NK-92 (cell line): ENCODE measurements around the gene SBF2.

Source experiments
- DNase-seq: peaks from one replicate; lab custom pipeline; 2025; ENCODE audit not compliant: unreplicated experiment; lab: John Stamatoyannopoulos, UW

SBF2 gene

DNA sequence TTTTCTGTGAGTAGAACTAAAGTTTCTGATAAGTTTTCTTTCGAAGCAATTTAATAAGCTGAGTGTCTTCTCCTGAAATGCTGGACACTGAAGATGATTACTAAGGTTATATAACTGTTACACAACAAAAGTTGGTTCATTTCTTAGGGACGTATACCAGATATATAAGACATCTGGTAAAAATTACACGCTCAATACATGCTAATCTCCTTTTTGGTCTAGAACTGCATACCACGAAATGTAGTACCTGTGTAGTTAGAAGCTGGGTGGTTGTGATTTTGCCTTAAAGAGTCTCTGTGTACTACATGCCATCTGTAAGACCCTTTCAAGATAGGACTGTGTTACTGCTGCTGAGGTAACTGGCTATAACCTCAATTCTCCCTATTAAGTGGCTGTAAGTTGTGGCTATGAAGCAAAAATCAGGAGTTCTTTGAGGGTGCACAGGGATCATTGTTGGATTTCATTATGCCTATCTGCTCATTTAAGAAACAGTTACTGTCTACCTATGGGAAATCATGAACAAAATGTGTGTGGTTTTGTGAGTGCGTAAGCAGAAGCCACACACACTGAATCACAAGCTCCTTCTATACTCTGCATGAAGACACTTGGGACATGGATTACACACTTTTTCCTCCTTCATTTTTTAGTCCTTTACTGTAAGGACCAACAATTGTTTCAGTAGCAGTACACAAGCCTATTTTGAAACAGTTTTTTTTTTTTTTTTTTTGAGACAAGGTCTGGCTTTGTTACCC is 434.3 kb downstream of the SBF2 start:
- no peak for DNase-seq

DNA sequence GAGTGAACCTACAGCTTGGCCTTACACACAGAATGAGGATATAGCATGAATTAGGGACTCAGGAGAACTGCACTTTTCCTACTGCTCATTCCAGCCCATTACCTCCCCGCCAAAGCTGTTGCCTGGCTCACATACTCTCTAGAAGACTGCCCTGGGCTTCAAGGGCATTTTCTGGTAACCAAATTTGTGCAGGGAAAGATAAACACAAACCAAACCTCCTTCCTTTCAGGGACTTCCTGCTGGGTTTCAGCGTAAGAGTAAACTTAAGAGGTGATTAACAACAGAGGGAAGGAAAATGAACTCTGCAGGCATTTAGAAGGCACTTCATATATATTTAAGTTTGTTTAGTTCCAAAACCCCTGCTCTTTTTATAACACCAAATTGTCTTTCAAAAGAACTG is 435.2 kb downstream of the SBF2 start:
- DNase-seq: no peak

DNA sequence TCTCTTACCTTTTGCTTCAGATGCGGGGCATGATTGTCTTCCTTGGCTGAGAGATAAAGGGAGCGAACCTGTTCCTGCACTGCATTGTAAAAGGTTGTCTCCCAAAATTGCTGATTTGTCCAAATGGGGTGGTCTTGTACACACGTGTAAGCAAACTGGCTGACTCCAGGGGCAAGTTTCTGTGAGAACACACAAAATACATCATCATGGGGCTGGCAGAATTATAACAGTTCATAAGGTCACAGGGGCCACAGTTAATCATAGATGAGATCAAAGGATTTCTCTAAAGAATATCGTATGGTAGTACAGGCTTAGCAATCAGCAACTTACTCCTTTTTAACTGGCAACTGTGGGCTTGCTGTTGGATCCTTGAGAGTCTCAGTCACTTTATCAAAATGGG is 435.8 kb downstream of the SBF2 start:
- DNase-seq: no peak

DNA sequence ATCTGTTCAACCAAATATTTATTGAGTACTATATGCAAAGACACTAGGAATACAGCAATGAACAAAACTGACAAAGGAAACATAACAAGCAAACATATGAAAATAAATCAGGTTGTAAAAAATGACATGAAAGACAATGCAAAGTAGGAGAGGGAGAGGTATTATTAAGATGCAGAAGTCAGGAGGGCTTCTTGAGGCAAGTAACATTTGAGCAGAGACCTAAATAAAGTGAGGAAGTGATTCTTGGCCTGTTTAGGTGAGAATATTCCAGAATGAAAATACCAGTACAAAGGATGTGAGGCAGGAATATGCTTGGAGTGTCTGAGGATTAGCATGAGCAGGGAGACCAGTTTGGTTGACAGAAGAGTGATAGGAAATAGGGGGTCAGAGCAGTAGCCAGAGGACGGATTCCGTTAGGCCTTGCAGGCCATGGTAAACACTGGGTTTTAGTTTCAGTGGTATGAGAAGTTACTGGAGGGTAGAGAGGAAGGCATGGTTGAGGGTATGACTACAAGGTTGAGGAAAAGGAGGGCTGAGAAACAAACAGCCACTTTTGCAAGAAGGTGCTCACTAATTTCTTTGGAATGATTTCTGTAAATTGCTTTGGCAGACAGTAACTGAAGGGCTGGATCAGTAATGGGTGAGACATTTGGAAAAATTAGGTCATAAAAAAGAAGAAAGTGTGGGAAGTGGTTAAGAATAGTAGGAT is 438.3 kb downstream of the SBF2 start:
- DNase-seq: no peak

DNA sequence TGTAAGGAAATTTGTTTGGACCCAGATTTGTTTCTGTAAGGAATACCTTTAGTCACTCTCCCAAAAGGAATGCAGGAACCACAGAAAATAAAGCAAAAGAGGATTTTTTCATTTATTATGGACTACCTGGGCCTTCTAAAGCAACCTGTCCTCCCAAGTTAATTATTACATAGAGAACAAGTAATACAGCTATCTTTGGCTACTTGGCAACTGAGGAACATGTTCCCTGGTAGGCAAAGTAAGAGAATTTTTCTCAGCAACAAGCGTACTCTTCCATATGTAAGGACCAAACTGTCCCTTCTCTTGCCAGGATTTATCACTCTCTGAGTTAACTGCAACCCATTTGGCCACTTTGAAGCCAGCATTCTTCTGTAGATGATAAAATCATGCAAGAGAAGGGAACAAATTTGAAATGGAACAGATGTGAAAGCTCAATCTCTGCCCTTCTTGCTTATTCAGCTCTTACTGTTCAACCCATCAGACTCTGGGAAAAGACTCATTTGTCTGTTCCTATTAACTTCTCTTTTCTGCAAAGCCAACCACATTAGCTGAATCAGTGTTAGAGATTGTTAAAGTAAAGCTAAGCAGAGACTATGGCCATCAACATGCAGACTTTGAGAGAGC is 440.0 kb downstream of the SBF2 start:
- no peak for DNase-seq

DNA sequence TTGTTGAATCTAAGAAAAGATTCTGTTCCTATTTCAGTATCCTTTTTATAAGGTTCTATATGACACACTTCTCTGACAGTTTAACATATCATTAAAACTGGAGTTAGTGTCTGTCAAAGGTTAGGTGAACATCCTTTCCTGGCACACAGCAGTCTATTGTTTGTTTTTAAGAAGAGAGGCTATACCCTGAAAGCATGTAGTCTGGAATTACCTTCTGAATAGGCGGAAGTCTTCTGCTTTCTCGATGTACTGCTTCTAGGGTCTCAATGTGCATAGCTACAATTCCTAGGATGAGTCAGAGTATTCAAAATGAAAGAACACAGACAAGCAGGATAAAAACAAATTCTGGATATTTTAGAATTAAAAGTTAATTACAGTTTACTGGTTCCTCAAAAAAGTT is 441.6 kb downstream of the SBF2 start:
- no peak for DNase-seq

DNA sequence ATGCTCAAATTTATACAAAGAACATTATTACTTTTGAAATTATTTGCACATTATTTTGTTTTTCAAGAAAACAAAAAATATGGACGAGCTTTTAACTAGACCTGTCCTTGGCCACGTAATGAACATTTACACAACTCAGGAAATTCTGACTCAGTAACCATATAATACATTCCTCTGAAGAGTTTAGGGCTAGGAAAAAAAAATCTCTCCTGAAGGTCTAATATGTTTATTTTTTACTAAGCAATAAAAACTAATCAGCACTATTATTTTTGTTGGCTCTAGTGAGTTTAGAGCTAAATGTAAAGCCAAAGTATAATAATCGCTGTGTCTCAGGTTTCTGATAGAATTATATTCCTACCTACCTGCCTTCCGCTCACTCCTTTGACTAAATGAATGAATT is 442.7 kb downstream of the SBF2 start:
- DNase-seq: no peak

DNA sequence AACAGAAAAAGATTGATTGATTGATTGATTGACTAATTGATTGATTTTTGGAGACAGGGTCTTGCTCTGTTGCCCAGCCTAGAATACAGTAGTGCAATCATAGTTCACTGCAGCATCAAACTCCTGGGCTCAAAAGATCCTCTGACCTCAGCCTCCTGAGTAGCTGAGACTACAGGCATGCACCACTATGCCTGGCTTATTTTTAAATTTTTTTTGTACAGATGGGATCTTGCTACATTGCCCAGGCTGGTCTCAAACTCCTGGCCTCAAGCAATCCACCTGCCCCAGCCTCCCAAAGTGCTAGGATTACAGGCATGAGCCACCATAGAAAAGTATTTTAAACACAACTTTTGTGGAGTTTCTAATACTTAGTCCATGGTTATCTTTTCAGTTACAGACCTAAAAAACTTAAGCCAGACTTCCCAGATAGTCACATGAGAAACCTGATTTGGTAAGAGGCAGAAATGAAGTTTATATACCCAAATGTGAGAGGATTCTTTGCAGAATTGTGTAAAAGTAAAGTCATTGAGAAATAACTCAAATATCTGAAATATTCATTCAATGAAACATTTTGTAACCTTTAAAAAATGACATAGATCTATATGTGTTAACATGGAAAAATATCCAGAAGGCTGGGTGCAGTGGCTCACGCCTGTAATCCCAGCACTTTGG is 443.7 kb downstream of the SBF2 start:
- no peak for DNase-seq

DNA sequence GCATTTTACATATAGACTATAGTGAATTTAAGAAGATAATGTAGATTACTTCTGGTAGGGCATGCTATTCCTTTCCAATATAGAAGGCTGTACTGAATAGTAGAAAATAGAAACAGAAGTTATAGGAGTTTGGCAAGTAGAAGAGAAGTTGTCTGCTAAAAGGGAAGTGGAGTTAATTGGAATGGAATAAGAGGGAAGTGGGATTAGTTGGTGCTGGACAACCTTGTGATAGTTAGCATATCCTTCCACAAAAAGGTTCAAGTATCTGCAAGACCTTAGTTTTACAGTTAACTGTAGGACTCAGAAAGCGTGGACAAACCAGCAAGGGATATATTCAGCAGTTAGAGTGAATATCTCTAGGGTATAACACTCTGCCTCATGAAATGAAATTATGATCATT is 444.6 kb downstream of the SBF2 start:
- no peak for DNase-seq

DNA sequence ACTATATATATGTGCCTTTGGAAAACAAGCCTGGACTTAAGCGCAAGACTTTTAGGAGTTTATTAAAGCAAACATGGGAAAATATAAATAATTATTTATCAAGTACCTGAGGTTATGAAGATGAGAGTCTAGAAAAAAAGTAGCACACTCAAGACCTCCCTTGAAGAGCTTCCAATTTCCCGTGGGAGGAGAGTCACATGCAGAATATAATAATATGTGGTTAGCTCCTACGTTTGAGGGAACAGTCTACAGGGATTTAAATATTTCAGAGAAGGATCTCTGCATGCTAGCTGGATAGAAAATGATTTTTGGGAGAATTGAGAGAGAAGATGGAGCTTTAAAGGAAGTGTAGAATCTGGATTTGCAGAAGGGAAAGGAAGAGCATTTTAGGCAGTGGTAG is 446.4 kb downstream of the SBF2 start:
- DNase-seq: no peak

DNA sequence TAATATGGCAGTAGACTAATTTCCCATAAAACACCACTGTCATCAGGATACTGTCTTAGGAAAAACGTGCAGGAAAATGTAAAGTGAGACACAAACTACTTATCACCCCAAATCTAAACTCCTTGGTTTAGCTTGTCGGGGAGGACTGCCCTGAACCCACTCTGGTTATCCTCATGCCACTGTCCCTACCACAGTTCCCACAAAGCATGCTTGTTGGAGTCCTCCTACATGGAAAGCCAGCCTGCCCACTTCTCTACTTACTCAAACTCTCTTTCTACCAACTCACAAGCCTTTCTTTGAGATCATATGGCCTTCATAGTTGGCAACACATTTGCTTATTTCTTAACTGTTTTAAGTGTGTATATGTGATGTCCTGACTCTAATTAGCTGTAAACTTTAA is 451.1 kb downstream of the SBF2 start:
- DNase-seq: no peak

DNA sequence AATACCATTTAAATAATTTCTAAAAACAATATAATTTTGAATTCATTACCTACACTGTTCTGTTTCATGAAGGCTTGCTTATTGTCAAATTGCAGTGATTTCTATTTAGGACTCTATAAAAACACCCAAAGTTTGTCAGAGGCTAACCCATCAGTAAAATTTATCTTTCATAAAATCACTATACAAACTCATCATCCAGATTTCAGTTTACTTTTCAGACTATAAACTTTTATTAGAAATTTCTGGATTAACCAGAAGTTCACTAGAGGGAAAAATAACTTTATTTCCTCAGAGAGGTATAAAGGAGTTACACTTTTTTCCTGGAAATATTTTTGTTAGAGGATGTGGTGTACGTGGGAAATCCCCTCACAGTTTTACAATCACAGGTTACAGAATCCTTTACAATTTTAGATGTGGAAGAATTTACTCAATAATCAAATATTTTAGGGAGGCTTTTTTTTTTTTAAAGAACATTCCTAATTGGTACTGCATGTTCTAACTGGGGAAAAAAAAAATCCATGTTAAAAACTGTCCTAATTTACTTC is 453.5 kb downstream of the SBF2 start:
- no peak for DNase-seq

DNA sequence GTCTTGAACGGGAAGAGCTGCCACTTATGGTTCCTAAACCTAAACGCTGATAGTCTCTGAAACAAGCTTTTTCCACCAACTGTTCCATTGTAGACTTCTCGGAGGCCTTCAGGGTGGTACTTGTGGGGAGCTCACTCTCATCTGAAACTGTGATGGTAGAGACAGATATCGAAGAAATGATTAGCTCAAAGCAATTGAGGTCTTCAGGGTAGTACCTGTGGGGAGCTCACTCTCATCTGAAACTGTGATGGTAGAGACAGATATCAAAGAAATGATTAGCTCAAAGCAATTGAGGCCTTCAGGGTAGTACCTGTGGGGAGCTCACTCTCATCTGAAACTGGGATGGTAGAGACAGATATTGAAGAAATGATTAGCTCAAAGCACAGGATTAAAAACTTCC is 454.5 kb downstream of the SBF2 start:
- DNase-seq: no peak

DNA sequence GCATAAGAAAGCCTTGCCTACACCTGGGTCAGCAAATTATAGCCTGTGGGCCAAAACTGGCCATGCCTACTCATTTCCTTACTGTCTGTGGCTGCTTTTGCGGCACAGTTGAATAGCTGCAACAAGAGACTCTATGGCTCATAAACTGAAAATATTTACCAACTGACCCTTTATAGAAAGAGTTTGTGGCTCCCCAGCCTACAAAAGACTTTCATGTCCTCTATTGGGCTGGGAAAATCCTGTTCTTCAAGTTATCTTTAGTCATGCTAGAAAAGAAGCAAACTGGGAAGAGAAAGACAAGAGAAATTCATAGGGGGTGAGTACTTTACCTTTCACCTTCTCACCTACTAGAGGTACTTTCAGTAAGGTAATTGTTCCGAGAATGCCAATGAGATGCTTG is 455.1 kb downstream of the SBF2 start:
- no peak for DNase-seq

DNA sequence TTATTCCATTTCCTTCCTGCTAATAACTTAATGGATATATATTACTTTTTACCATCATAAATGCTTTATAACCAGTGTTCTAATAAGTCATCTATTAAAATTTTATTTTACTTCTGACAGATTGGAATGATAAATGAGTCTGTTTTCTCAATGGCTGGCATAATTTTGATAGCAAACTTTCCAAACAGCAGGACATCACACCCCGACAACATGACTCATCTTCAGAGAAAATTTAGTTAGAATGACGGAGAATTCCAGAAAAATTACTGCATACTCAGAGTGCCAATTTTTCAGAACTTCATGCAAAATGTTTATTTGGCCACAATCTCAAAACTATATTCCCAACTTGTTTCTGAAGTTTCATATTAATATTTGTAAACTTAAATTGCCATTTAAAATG is 455.8 kb downstream of the SBF2 start:
- DNase-seq: no peak

DNA sequence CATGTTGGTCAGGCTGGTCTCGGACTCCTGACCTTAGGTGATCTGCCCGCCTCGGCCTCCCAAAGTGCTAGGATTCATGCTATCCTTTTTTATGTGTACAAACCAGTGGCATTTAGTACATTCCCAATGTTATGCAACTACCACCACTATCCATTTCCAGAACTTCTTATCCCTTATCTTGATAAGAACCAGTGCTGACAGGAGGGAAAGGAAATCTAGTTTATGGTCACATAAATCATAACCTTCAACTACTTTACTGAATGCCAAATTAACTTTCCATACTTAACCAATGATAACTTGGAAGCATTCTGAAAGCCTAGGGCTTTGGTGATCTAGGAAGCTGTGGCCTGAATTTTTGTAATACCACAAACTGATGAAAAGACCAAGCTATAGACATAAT is 459.7 kb downstream of the SBF2 start:
- no peak for DNase-seq

DNA sequence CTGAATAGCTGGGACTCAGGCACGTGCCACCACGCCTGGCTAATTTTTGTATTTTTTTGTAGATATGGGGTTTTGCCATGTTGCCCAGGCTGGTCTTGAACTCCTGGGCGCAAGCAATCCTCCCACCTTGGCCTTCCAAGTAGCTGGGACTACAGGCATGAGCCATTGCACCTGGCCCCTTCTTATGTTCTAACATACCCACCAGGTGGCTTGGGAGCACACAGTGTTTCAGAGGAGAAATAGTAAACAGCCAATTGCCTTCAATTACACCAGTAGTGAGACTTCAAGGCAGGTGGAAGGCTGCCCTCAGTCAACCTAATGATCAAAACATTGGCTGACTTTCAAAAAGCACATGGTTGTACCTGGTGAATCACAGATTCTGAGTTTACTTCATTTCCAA is 462.9 kb downstream of the SBF2 start:
- no peak for DNase-seq

DNA sequence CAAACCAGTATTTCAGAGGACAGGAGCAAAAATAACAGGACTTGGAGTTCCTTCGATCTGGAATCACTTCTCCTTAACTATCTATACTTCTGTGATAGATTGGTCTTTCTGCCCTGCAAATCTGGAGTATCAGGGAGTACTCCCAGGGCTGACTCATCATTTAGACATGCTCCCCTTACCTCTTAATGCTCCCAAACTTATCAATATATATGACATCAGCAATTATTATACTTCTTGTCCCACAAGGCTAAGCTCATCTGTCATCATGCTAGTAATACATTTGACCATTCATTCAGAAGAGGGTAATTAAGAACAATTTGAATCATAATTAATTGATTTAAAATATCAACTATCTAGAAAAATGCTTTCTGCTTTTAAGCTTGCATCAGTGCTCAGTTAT is 466.3 kb downstream of the SBF2 start:
- no peak for DNase-seq

DNA sequence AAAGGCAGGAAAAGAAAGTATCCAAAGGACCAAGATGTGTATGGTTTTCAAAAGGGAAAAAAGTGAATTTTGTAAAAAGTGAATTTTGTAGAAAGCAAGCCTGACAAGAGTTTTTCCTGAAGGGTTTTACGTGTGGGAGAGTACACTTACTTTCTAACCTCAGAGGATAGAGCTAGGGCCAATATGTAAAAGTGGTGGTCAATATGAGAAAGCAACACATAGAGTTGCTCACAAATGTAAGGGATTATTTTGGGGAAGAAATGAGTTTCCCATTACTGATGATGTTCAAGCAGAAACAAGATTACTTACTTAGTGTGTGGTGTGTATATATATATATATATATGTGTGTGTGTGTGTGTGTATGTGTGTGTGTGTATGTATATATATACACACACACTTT is 467.6 kb downstream of the SBF2 start:
- no peak for DNase-seq

DNA sequence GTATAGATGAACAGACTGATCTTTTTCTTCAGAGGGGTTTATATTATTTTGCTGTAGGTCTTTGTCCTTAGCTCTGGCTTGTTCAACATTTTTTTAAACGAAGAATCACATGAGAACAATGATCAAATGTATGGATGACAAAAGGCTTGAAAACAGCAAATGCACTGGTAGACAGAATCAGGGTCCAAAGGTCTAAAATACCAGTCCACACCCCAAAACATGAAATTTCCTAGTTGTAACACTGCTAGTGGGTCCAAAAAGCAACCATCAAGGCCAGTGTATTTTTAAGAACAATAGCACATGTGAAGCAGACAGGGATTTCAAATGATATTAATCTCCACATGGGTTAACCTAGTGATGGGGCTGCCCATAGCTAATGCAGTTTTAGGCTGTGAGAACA is 468.1 kb downstream of the SBF2 start:
- no peak for DNase-seq

DNA sequence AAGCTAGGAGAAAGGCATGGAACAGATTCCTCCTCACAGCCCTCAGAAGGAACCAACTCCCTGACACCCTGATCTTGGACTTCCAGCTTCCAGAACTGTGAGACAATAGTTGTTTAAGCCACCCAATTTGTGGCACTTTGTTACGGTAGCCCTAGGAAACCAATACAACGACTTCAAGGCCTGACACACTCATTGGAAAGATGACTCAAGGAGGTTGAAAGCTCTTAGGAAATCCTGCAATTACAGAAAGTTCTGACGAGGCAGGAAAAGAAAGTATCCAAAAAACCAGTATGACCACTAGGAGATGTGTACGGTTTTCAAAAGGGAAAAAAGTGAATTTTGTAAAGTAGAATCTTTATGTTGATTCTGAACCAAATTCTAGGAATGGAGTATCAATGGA is 468.7 kb downstream of the SBF2 start:
- no peak for DNase-seq
